CD14-positive monocyte (primary cell): ENCODE data around the gene MAVS. TPM values are rescaled to one million over a fixed set of nuclear protein-coding genes. Genes with fewer than 3 reads are reported as not detected.

Experiments
- DNase-seq, 3 donors: peaks; one replicate each; pipeline ENCODE4 v3.0.0-alpha.2; 2011 to 2022
- H2AFZ ChIP-seq: 2 replicates; pipeline ENCODE4 v1.6.0; 2012; ENCODE audit warnings: mild to moderate bottlenecking, low read depth, low read length, inconsistent platforms; ENCODE audit not compliant: insufficient read depth, poor library complexity, severe bottlenecking
- H3K27ac ChIP-seq, 2 donors: 1 replicate in 1 of 2; 2 replicates in 1 of 2; pipeline ENCODE4 v1.5.1; 2012 to 2013; ENCODE audit warnings: low read length in 2 of 2, control low read depth in 1 of 2, inconsistent platforms in 1 of 2, low read depth in 1 of 2, mild to moderate bottlenecking in 1 of 2
- H3K27me3 ChIP-seq, 2 donors: one replicate each; pipeline versions ENCODE4 v1.6.0 to v1.6.1; 2011 to 2013; ENCODE audit warnings: low read length in 2 of 2; ENCODE audit not compliant: control insufficient read depth in 2 of 2, insufficient read depth in 2 of 2
- H3K36me3 ChIP-seq, 2 donors: replicated peaks in 1 of 2; 1 replicate in 1 of 2; 2 replicates in 1 of 2; pipeline versions ENCODE4 v1.5.1 to v1.6.1; 2012 to 2013; ENCODE audit warnings: low read length in 2 of 2, control low read depth in 1 of 2, inconsistent platforms in 1 of 2, mild to moderate bottlenecking in 1 of 2; ENCODE audit not compliant: insufficient read depth in 2 of 2, control insufficient read depth in 1 of 2
- H3K4me1 ChIP-seq, 2 donors: 1 replicate in 1 of 2; 2 replicates in 1 of 2; pipeline versions ENCODE4 v1.5.1 to v1.6.1; 2012 to 2013; ENCODE audit warnings: low read length in 2 of 2, control low read depth in 1 of 2, inconsistent platforms in 1 of 2, mild to moderate bottlenecking in 1 of 2, moderate library complexity in 1 of 2; ENCODE audit not compliant: insufficient read depth in 2 of 2, control insufficient read depth in 1 of 2
- H3K4me2 ChIP-seq: replicated peaks from 2 replicates; pipeline ENCODE3; 2012; ENCODE audit warnings: low read length, moderate library complexity, mild to moderate bottlenecking; ENCODE audit not compliant: poor library complexity, severe bottlenecking; ENCODE audit errors: extremely low read depth
- H3K4me3 ChIP-seq, 3 experiments: fragments of 200-600 bp in 1 of 3; sonication (generic) in 1 of 3; replicated peaks in 1 of 3; 1 replicate in 2 of 3; 2 replicates in 1 of 3; pipeline ENCODE4 v1.5.1; 2011 to 2013; ENCODE audit warnings: low read length in 3 of 3, mild to moderate bottlenecking in 3 of 3, control low read depth in 2 of 3, low read depth in 2 of 3, inconsistent platforms in 1 of 3, moderate library complexity in 1 of 3
- H3K79me2 ChIP-seq: 2 replicates; pipeline ENCODE4 v1.6.0; 2012; ENCODE audit warnings: mild to moderate bottlenecking, control low read depth, inconsistent platforms, low read length, moderate library complexity; ENCODE audit not compliant: insufficient read depth
- H3K9ac ChIP-seq: 2 replicates; pipeline ENCODE4 v1.6.0; 2017; ENCODE audit warnings: low read length, mild to moderate bottlenecking; ENCODE audit not compliant: insufficient read depth, poor library complexity, severe bottlenecking
- H3K9me3 ChIP-seq, 2 donors: replicated peaks in 1 of 2; 1 replicate in 1 of 2; 2 replicates in 1 of 2; pipeline versions ENCODE4 v1.5.1 to v1.6.1; 2012 to 2013; ENCODE audit warnings: low read length in 2 of 2, control low read depth in 1 of 2; ENCODE audit not compliant: control insufficient read depth in 1 of 2, insufficient read depth in 1 of 2
- H4K20me1 ChIP-seq: 2 replicates; pipeline ENCODE4 v1.6.0; 2012; ENCODE audit warnings: mild to moderate bottlenecking, low read length, control low read depth, moderate library complexity; ENCODE audit not compliant: insufficient read depth
- H3K27ac Mint-ChIP-seq, 7 donors: one replicate each; pipeline ENCODE4 v1.8.0; 2020; ENCODE audit warnings: mild to moderate bottlenecking in 7 of 7, mixed read lengths in 7 of 7, moderate library complexity in 6 of 7, inconsistent platforms in 2 of 7
- H3K27me3 Mint-ChIP-seq, 3 donors: one replicate each; pipeline ENCODE4 v1.8.0; 2021 to 2022; ENCODE audit warnings: low read depth in 3 of 3, mild to moderate bottlenecking in 3 of 3, mixed read lengths in 3 of 3, moderate library complexity in 3 of 3, inconsistent platforms in 1 of 3
- H3K36me3 Mint-ChIP-seq, 2 donors: one replicate each; pipeline ENCODE4 v1.8.0; 2020; ENCODE audit warnings: mixed read lengths in 2 of 2, inconsistent platforms in 1 of 2, mild to moderate bottlenecking in 1 of 2
- H3K4me1 Mint-ChIP-seq: one replicate; pipeline ENCODE4 v1.8.0; 2020; ENCODE audit warnings: mild to moderate bottlenecking, mixed read lengths
- H3K4me3 Mint-ChIP-seq, 2 donors: one replicate each; pipeline ENCODE4 v1.8.0; 2020; ENCODE audit warnings: mild to moderate bottlenecking in 2 of 2, mixed read lengths in 2 of 2, moderate library complexity in 1 of 2
- H3K9me3 Mint-ChIP-seq, 7 donors: one replicate each; pipeline ENCODE4 v1.8.0; 2020 to 2022; ENCODE audit warnings: mixed read lengths in 7 of 7, mild to moderate bottlenecking in 6 of 7, moderate library complexity in 6 of 7, inconsistent platforms in 2 of 7
- CTCF ChIP-seq: fragments of 200-600 bp; IDR thresholded peaks from one replicate; pipeline ENCODE4 v1.8.0; 2022; ENCODE audit warnings: antibody characterized with exemption, mild to moderate bottlenecking
- WGBS: methylation state at CpG from one replicate; pipeline ENCODE4 v1.1.5; 2013; ENCODE audit warnings: missing lambda C conversion rate; ENCODE audit not compliant: insufficient coverage; 5-methylcytosine and 5-hydroxymethylcytosine counted together
- intact Hi-C, 2 donors: fragments of 100-400 bp; cut with micrococcal nuclease; formaldehyde crosslinking; loops; one replicate each; pipeline versions ENCODE4 v1.15.0 to v1.15.1; 2023
- polyA plus RNA-seq, 3 donors: library from polyadenylated mRNA; depleted of rRNA in 1 of 3; unstranded in 2 of 3; stranded (reverse) in 1 of 3; fragments of 300-500 nt in 2 of 3; fragments of >200 nt in 1 of 3; fragmentation: Illumina TruSeq in 2 of 3; gene quantifications; 1 replicate in 2 of 3; 2 replicates in 1 of 3; pipeline ENCODE4 v1.2.3, GENCODE V29; 2012 to 2021

Gene MAVS
- polyA plus RNA-seq, 3 donors = 1.8 to 16.6 (median 3.2) TPM

GRCh38 chr20:3865152-3865886 lies 18.7 kb downstream of the MAVS start:
- peaks cover 73% of the 10 kb centered on the region for H4K20me1 ChIP-seq
- no peak overlapping the region for H3K4me2 ChIP-seq
- Mint-ChIP-seq H3K27ac (peak overlapping the region in 1 of 7 donors; percentile 36), H3K4me3 (no peak overlapping the region), H3K36me3 (peaks cover 69 to 100% of the 10 kb centered on the region in 2 donors), H3K27me3 (peaks cover 0 to 3% (median 2%) of the 10 kb centered on the region in 3 donors), H3K4me1 (no peaks in the 10 kb centered on the region), H3K9me3 (peaks cover 0 to 7% (median 6%) of the 10 kb centered on the region in 7 donors)
- H2AFZ ChIP-seq = no peak overlapping the region
- DNase-seq = no peak
- WGBS = over 99% methylated on average over 11 of the region's 14 CpGs
- H3K9me3 ChIP-seq = peaks cover 4 to 5% of the 10 kb centered on the region in 2 donors
- no peaks in the 10 kb centered on the region for H3K27me3 ChIP-seq
- no peak overlapping the region for H3K4me3 ChIP-seq
- H3K9ac ChIP-seq = no peak overlapping the region
- intact Hi-C loops = no loop called here
- peaks cover 79 to 99% of the 10 kb centered on the region in 2 donors for H3K36me3 ChIP-seq
- no peaks in the 10 kb centered on the region for H3K4me1 ChIP-seq
- no peak for TF ChIP-seq CTCF
- H3K79me2 ChIP-seq = peaks cover 11% of the 10 kb centered on the region
- H3K27ac ChIP-seq = no peak overlapping the region

GRCh38 chr20:3865887-3866407 lies 19.3 kb downstream of the MAVS start:
- Mint-ChIP-seq H3K27me3 (peaks cover 0 to 3% (median 2%) of the 10 kb centered on the region in 3 donors), H3K36me3 (peaks cover 71 to 100% of the 10 kb centered on the region in 2 donors), H3K9me3 (peaks cover 0 to 7% (median 5%) of the 10 kb centered on the region in 7 donors), H3K4me3 (no peak overlapping the region), H3K4me1 (no peaks in the 10 kb centered on the region), H3K27ac (no peak overlapping the region)
- intact Hi-C loops = no loop called here
- 98% methylated on average over 9 of the region's 14 CpGs for WGBS
- Histone ChIP-seq H3K4me3 (no peak overlapping the region), H4K20me1 (peaks cover 74% of the 10 kb centered on the region), H3K4me2 (no peak overlapping the region), H2AFZ (no peak overlapping the region), H3K27ac (no peak overlapping the region), H3K9me3 (peaks cover 4 to 5% of the 10 kb centered on the region in 2 donors), H3K4me1 (no peaks in the 10 kb centered on the region), H3K79me2 (peaks cover 11% of the 10 kb centered on the region), H3K36me3 (peaks cover 80 to 97% of the 10 kb centered on the region in 2 donors), H3K27me3 (no peaks in the 10 kb centered on the region), H3K9ac (no peak overlapping the region)
- DNase-seq = no peak
- no peak for TF ChIP-seq CTCF
